ENCODE results near the gene NPHS1.

- no peak for TF ChIP-seq CTCF (conservative IDR thresholded peaks at IDR 0.05 in 1 of 2, IDR thresholded peaks at IDR 0.05 in 1 of 2; ENCODE audit: extremely low read depth in 1 of 2, insufficient read depth in 1 of 2, low read depth in 1 of 2, low read length in 2 of 2)
- TF ChIP-seq EZH2 (IDR thresholded peaks at IDR 0.05; ENCODE audit: borderline replicate concordance, low read length) = no peak
Observed at GRCh38 chr19:35785339-35785627, 67.0 kb downstream of the NPHS1 start.
